Activated CD4-positive, CD25-positive, alpha-beta regulatory T cell treated with anti-CD3 and anti-CD28 coated beads, Interleukin-2, amount 50 U/mL, for 16 hours (primary cell): ENCODE results near the gene GBE1.

Source experiments
- DNase-seq: peaks from one replicate; pipeline ENCODE4 v3.0.0-alpha.2; 2020; ENCODE audit warnings: low read depth, low spot score

GBE1 gene

DNA sequence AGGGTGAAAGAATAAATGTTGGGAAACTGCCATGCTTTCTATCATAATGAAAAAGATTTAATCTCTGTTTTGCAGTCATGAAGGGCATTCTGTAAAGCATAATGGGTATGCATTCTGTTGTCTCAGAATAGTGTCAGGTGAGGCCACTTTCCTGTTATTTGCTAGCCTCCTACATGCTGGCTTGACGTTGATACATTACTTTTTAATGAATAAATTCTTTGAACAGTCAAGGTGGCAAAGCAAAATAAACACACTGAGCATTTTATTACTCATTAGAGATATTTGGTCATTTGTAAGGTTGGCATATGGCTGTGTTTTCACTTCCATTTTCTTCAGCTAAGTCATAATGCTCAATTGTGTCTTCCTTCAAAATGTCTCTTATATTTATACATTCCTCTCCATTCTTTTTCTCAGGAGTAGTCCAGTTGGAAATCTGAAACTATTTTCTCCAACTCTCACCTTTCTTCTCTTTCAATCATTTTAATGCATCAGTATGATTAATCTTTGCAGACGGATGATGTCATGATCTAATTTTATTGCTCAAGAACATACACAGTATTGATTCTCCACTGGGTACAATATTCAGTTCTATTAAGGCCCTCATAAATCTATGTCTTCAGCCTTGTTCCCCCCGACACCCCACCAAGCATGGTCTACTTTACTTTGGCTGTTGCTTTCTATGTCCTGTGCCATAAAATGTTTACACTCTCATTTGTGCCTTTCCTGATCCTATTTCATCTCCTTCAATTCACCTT is 290.7 kb downstream of the GBE1 start:
- DNase-seq = no peak

DNA sequence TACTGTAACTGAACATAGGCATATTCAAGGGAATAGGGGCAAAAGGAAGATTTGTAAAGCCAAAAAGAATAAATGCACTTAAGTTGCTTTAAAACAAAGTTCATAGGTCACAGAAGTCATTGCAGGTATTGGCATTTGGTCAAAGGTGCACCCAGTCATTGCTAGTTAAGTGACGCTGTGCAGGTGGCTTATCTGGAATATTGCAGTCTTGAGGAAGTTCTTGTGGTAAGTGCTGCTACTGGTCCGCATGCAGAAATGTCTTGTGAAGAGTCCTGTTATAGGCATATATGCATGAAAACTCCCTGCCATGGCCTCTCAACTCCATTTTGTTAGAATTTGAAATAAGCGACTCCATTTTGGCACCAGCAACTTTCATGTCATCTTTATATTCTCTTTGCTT is 293.1 kb downstream of the GBE1 start:
- no peak for DNase-seq

DNA sequence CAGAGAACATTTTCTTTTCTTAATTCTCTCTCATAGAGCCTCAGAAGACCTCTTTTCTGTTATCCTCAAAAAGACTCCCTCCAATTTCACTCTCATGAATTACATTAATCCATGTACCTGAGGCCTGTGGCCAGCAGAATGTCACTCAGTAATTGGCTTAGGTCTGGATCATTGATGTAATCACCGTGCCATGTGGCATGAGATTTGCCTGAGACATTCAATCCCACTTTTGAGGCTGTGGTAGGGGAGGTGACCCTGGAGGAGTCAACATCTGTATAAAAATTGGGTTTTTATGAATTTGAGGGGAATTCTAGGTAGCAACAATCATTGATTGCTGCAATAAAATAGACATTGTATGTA is 295.3 kb downstream of the GBE1 start:
- no peak for DNase-seq

DNA sequence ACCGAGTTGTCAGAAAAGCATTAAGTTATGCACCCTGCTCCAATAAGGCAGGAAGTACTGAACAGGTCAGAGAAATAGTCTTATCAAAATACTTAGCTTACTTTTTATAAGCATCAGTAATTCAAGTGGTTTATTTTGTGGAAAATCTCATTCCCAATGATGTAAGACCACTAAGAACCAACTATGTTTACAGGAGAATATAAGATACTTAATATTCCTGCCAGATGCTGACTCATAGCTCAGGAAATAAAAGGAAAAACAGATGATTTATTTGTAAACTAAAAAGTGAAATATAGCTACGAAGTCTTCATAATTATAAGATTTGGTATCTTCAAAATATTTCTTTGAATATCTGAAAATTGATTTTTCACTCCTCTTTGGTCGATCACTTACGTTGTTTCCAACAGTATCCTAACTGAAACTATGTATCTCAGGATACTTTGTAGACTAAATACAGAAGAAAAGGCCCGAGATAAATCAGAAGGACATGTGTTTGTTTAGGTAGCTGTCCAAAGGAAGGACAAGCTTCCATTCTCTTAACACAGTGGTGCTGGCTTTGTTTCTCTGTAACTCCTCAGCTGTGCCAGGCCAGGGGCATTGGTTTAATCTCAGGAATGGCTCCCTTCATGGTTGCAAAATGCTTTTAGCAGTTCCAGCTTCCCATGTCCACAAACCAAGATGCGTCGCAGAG is 295.8 kb downstream of the GBE1 start:
- no peak for DNase-seq

DNA sequence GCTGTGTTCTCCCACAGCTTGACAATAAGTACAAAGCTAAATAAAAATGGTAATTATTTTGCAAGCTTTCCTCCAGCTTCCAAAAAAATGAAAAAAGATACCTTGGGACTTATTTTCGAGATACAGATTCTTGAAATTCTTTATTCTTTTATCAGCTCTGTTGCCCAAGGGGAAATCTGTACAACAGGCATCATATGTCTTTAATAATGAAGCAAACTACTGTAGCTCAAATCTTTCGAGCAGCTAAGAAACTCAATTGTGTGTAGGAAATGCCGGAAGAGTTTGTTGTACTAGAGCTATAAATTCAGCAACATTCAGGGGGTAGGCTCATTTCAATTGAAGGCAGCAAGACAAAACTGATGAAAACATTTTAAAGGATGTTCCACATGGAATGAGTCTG is 297.7 kb downstream of the GBE1 start:
- no peak for DNase-seq

DNA sequence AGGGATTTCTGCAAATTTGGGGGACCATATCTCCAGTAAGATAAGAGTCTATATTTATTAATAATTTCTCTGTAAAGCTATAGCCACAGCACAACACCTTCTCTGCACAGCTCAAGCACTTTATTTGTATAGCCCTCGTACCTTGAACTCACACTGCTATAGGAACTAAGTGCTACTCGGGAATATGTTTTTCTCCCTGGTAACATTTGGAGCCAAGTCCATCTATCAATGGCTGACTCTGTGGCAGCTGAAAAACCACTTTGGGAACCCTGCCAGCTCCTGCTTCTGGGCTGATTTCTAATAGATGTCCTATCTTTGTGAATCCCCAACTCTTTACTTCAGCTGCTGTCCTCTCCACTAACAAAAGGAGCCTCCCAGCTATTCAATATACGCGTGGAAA is 298.5 kb downstream of the GBE1 start:
- DNase-seq = no peak

DNA sequence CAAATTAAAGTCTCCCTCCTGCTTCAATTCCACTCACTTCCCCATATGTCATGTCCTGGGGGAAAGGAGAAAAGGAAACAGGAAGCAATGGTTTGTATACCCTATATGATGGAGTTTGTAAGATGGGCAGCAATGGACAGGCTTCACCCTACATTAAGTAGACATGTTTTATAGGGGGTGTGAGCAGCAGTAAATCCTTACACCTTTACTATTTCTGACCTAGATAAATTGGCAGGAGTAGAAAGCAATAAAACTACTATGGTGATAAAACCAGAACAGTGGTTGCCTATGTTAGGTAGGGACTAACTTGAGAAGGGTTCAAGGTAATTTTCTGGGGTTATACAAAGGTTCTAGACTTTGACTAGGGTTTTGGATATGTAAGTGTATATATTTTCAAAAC is 301.7 kb downstream of the GBE1 start:
- DNase-seq = no peak

DNA sequence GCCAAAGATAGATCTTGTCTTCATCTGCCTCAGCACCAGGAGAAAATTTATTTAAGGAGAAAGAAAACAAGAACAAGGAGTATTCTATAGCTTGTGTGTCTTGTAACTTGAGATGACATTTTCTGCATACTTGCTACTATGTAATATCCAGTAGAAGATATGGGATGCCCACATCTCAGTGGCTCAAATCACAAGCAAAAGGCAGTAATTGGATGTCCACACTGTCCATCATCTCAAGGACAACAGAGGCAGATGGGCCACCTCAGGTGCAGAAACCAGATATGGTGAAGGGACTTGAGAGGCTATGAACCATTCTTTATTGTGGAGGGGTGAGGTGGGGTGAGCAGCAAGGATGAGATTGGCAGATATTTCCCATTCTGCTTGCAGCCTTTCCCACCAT is 309.0 kb downstream of the GBE1 start:
- DNase-seq = no peak

DNA sequence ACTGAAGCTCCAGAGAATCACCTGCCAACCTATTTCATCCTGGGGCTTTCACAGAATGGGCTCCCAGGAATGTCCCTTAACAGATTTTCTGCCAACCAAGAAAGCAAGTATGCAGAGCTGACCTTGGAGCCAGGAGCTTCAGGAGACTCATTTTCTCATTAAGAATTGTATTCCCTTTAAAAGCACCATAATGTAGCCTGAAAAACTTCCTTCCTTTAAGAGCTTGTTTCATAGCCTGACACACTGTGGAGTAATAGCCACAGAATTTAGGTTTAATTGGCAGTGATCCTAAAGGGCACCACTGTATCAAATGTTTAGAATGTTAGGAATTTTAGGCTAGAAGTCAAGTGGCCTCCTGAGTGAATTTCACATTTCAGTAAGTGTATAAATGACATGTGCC is 309.8 kb downstream of the GBE1 start:
- no peak for DNase-seq

DNA sequence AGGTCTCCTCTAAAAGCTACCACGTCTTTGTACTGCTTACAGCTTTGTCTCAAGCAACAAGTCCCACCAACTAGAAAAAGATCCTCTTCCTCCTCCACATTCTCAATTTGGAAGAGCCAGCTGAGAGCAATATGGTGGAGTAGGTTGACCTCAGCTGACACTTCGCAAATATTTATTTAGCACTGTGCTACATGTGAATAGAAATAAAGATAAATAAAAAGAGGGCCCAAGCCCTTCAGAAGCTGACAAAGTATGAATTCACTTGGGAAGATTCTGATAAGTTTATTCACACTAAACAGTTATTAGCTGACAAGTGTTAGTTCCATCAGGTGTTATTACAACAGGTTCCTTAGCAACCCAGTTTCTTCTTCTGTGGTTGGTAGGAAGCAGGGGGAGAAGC is 310.3 kb downstream of the GBE1 start:
- no peak for DNase-seq

DNA sequence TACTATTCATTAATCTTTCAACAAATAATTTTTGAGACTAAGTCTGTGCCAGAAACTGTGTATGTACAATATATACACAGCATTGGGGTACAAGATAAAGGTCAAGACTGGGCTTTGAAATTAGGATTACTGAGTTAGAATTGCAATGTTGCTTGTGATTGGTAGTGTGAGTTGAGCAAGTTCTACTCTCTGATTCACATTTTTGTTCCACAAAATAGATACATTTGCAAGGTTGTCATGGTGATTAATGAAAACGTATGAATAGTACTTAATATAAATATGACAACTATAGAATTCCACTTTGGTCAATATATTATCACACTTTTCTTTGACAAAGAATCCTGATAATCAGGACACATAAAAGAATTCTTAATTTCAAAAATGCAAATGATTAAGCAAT is 314.6 kb downstream of the GBE1 start:
- DNase-seq = no peak

DNA sequence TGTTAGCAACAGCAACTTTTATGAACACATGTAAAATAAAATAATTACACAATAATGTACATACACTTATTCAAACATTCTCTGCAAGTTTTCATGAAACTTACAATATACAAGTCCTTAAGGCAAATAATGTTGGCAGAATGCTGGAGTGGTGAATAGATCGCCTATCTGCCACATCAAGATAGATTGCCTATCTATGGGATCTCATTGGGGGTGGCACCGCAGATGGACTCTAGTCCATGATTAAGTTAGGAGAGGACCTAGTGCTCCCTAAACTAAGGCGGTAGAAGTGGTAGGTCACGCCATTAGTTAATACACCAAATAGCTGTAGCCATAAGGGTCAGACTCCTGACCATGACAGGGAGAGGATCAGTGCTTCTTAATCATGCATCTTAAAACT is 315.7 kb downstream of the GBE1 start:
- DNase-seq = no peak

DNA sequence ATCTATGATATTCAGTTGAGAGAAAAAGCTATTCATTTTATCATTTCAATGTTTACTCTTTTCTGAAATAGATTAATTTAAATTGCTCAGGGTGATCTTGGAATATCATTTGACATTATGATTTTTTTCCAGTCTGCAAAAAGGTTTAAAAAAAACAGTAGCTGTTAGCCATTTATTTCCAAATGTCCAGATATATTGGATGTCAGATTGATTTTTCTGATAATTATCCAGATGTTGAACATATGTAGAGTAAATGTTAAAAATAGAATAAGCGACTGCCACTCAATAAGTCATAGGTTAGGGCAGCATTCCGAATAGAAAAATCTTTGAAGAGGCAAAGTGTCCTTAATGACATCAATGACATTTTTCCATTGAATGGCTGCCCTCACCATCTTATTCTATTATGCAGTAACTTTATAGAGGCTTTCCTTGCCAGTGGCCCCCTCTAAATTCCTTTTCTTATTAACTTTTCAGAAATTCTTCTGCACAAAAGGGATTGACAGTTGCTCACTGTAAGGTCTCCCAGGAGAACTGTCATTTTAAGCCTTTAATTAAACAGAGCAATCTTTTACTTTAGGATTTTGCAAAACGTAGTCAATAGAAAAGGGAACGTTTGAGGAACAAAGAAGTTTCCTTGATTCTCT is 316.5 kb downstream of the GBE1 start:
- no peak for DNase-seq

DNA sequence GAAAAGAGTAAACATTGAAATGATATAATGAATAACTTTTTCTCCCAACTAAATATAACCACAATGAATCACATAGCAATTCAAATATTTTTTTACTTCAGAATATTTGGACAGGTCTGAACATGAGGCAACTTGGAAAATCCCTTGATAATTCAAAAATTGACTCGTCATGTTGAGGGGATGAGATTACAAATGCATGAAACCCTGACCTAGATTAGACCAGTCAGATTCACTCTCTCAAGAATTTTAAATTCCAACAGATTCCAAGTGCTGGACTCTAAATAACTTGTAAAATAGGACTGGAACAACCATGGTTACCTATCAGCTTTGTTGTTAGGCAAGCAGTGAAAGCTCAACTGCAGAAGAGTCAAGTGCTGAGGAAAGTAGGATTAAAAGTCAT is 317.5 kb downstream of the GBE1 start:
- DNase-seq = no peak

DNA sequence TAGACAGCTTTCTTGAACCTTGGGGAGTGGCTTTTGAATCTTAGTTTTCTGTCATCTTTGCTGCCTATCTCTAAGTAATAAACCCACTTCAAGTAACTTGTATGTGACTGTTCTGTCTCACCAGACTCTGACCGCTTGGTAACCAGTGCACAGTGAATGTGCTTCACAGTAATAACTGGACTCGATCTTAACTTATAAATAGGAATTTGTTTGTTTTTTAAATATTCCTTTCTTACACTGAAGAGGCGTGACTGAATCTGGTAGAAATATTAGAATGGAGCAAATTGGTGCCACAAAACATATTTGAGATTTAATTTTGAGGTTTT is 318.0 kb downstream of the GBE1 start:
- no peak for DNase-seq

DNA sequence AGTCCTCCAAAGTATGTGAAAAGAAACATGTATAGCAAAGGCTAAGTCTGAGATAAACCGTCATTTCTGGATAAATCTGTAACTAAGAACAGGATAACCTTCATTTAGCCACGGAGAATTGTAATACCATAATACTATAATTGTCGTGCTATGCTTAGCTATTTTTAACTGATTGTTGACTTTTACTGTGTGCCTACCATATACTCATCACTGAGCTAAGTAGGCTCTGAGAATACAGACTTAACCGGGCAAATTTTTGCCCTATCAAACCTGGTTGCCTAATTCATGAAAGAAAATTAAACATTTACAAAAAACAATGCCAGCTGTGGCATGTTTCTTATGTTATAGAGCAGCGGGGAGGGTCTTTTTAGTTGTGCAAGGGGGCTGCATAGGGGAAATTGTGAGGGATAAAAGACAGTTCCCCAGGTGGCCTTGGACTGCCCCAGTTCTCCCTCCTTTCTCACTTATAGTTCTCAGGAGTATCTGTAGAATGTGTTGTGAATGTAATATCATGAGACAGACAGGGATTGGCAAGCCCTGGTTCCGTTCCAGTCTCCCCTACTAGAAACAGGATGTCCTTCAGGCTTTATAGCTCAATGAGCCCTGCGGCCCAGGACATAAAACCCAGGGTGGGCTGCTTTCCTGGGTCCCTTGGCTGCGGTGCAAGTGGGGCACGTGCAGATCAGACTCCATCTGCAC is 318.5 kb downstream of the GBE1 start:
- DNase-seq = no peak

DNA sequence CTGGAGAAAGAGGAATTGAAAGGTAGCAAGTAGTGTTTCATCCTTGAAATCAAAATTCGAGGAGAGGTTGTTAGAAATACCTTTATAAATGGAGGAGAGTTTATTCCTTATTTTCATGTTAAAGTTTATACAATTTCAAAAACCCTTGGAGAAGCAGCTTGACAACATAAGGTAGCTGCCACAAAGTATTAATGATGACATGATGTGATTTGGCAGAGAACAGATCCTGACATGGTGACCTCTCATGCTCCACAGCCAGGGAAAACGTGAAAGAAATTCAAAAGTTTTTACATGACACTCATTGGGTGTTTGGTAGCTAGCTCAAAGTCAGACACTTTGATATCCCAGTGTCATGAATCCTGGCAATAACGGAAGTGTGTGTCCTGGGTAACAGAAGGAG is 320.8 kb downstream of the GBE1 start:
- DNase-seq = no peak
